ENCODE results near the gene RTN4R.

DNA sequence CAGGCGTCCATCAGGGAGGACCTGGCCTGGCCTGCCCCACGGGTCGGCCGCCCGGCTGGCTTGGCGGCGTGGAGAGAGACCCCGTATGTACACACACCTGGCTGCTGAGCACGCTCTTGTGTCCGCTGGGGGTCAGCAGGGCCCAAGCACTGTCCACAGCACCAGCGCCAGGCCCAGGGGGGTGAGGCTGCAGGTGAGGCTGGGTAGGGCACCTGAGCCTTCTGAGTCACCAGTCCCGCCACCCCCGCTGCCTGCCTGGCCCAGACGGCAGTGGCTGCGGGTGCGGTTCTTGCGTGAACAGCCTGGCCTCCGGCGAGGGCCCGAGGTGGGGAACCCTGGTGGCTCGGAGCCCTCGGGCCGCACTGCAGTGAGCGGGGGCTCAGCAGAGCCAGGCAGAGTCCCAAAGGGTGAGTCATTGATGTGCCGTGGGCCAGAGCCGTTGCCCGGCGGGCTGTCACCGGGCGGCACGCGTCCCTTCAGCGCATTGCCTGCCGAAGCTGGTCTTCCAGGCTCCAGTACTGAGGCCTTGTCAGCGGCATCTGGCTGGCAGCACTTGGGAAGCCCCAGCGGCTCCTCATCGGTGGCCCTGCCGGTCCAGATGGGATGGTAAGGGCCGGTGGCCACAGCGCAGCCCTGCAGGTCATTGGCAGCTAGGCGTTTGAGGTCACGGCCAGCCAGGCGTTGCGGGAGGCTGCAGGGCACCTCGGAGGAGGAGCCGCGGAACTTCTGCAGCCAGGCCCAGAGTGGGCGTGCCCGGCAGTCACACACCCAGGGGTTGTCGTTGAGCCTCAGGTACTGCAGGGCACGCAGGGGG, 26.3 kb downstream of the RTN4R start:
- TF ChIP-seq, protein P1, sequence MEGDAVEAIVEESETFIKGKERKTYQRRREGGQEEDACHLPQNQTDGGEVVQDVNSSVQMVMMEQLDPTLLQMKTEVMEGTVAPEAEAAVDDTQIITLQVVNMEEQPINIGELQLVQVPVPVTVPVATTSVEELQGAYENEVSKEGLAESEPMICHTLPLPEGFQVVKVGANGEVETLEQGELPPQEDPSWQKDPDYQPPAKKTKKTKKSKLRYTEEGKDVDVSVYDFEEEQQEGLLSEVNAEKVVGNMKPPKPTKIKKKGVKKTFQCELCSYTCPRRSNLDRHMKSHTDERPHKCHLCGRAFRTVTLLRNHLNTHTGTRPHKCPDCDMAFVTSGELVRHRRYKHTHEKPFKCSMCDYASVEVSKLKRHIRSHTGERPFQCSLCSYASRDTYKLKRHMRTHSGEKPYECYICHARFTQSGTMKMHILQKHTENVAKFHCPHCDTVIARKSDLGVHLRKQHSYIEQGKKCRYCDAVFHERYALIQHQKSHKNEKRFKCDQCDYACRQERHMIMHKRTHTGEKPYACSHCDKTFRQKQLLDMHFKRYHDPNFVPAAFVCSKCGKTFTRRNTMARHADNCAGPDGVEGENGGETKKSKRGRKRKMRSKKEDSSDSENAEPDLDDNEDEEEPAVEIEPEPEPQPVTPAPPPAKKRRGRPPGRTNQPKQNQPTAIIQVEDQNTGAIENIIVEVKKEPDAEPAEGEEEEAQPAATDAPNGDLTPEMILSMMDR (IDR thresholded peaks at IDR 0.05): no peak
- TF ChIP-seq POLR2A (IDR thresholded peaks at IDR 0.05): no peak
